HG03103 (cell line): Measurements from ENCODE around the gene STXBP4.
A peak's percentile ranks its signal among the peaks of the same experiment; 100 is the strongest.

Experiments used
- ATAC-seq: cut with Tn5 transposase; IDR thresholded peaks from one replicate; pipeline ENCODE4 v1.9.1; 2021; ENCODE audit warnings: low read depth; ENCODE audit not compliant: unreplicated experiment

The STXBP4 gene

GRCh38 chr17:54969658-54970572 lies 1.4 kb downstream of the STXBP4 start:
- no peak for ATAC-seq

DNA sequence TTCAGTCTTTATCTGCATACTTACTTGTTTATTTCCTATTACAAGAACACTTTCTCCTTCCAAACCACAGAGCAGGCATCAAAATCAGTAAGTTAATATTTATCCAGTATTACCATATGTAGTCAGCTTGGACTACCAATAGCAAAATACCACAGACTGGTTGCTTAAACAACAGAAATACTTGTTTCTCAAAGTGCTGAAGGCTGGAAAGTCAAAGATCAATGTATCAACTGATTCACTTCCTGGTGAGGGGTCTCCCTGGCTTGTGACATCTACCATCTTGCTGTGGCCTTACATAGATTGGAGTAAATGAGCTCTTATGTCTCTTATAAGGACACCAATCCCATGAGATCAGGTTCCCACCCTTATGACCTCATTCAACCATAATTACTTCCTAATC lies 2.6 kb downstream of the STXBP4 start:
- ATAC-seq, result no peak

DNA sequence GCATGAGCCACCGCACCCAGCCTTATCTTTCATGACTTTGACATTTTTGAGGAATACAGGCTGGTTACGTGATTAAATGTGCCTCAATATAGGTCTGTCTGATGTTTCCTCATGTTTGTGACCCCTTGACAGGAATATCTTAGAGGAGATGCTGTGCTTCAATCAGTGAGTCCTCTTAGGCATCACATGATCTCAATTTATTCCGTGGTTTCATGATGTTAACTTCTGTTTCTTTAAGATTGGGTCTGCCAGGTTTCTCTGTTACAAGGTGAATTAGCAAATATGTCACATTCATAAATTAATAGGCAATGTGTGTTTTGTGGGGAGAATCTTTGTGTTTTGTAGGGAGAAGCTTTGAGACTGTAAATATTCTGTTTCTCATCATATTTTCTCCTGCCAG lies 3.3 kb downstream of the STXBP4 start:
- ATAC-seq, result no peak

DNA sequence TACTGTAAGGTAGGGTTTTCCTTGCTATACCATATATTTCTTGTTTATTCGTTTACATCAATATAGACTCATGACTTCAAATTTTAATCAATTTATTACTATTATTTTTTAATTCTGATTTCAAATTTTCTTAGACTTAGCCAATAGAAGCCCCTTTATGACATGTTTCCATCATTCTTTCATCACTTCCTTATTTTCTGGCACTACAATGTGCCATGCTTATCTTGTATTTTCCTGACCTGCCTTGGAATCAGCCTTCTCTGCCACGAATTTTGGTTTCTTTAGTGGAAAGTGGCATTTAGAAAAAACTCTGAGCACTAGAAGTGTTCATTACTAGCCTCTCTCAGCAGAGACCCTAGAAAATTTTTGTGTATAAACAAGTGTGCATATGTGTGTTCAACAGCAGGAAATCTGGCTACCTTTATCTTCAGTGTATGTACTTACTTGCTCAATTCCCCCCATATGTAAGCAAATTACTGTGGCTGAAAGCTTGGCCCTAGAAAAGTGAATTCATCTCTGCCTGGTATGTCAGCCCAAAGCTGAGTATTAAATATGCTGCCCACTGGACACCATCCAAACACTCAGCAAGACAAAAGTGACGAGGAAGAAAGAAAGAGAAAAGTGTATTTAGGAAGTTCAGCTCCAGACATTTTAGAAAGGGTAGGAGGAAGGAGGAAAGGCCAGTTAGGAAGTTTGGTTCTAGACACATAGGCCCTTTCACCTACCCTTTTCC lies 4.0 kb downstream of the STXBP4 start:
- ATAC-seq, result no peak

DNA sequence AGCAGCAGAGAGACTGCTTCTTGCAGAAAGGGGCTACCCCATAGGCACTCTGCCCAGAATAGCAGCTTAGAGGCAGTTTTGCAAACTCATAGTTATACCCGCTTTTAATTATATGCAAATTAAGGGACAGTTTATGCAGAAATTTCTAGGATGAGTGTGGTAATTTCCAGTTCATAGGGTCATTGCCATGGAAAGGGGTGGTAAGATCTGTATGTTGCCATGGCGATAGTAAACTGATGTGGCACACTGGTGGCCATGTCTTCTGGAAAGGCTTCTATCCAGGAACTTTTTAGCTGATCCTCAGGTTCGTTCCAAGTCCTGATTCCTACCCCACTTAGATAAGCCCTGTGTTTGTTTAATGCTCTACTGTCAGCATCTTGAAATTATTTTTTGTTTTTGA lies 6.2 kb downstream of the STXBP4 start:
- no peak for ATAC-seq

- no peak for ATAC-seq
These were observed 7.8 kb downstream of the STXBP4 start for GRCh38 chr17:54976316-54976715.

DNA sequence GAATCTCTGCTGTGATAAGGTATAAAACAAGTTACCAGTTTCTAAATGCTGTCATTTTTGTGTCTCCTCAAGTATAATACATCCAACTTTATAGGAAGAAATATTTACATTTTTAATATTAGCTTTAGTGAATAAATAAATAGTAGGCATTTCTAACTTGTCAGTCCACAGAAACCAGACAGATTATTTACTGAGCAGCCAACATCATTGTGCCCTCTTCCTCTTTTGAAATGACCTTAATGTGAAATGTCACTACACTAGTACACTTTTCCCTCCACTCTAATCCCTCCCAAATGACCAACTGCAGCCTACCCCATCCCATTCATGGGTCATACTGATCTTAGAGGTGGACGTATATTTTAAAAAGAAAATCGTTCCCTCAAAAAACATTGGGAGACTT lies 9.2 kb downstream of the STXBP4 start:
- ATAC-seq, result no peak

DNA sequence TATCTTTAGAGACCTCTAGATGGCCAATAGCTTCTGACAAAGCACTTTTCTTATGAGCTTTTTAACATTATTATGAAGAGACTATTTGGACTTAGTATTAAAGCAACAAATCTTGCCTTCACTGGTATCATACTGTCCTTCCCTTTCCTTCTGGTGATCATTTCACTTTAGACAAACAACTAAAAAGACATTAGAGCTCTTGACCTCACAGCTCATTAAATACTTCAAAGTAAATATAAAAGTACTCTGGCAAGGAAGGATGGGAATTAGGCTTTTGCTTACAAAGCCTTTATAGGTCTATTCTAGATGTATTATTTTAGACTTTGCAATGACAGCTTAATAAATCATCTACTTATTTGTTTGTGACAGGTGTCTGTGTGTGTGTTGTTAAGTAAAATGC lies 11.1 kb downstream of the STXBP4 start:
- ATAC-seq, result no peak

GRCh38 chr17:54980375-54980774 lies 11.8 kb downstream of the STXBP4 start:
- no peak for ATAC-seq

- no peak for ATAC-seq
These were observed 13.8 kb downstream of the STXBP4 start for GRCh38 chr17:54982399-54982798.

DNA sequence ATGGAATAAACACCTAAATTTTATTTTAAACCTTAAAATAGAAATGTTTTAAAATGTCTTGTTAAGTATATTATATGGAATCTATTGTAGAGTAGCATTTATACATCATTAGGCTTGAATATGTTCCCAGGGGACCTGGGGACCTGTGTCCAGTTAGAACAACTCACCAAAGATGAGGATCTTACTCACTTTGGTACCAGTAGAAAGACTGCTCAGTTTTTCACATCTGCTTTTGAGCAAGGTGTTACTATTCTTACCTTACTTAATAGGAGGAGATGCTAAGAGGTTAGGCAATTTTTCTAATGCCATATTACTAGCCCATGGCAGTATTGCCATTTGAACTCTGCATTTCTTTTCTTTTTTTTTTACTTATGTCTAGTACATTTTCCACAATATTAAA lies 14.7 kb downstream of the STXBP4 start:
- no peak for ATAC-seq

DNA sequence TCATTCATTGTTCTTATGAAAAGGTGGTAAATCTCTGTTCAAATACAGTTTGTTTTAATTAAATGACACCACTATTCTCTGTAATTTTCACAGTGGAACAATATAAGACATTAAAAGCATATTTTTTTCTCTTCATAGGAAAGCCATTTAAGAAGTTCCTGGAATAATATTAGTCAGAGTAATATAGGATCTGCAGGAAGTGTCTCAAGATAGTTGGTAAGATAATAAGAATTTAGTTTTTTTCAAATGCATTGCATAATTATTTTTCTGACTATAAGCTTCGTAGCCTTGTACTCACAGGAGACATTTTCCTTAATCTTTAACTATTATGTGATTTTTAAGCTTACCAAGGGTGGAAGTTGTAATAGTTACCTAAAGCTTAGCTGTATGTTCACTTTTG lies 16.9 kb downstream of the STXBP4 start:
- no peak for ATAC-seq

GRCh38 chr17:54990118-54990517 lies 21.6 kb downstream of the STXBP4 start:
- ATAC-seq, result no peak

GRCh38 chr17:54991567-54991966 lies 23.0 kb downstream of the STXBP4 start:
- ATAC-seq, result no peak

GRCh38 chr17:54992797-54993639 lies 24.5 kb downstream of the STXBP4 start:
- ATAC-seq, result peak; percentile 63

DNA sequence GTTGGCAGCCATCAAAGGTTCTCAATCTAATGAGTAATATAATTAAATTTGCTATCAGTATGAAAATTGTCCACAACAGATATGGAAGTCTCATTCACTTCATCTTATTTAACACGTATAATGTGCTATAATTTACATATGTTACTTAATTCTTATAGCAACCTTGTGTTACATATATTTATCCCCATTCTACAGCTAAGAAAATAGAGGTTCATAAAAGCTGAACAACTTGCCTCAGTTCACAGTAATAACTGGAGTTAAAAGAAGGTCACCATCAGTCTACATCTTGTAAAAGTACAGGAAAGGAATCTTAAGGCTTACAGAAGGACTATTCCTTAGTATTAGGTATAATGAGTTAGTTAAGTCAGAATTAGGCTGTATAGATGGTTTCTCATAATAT lies 27.9 kb downstream of the STXBP4 start:
- ATAC-seq, result no peak

DNA sequence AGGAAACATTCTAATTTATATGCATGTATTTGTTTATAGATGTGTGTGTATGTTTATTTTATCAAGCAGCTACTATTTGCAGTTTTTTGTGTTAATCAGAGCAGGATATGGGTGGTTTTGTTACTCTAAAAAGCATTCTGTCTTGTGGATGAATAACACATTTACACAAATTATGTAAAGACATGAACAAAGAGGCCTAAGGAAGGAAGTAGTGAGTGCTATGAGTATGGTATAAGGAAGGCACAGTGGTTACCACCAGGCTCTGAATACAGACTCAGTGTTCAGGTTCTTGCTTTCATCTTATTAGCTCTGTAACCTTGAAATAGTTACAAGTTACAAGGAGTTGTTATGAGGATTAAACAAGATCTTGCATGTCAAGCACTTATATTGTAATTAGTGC lies 33.9 kb downstream of the STXBP4 start:
- ATAC-seq, result no peak

DNA sequence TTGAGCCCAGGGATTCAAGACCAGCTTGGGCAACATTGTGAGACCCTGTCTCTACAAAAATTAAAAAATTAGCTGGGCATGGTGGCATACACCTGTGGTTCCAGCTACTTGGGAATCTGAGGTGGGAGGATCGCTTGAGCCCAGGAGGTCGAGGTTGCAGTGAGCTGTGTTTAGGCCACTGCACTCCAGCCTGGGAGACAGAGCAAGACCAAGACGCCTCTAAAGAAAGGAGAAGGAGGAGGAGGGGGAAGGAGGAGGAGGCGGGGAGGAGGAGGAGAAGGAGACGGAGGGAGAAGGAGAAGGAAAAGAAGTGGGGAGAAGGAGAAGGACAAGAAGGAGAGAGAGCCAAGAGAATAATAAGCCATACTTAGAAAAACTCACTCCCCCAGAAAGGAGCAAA lies 35.9 kb downstream of the STXBP4 start:
- no peak for ATAC-seq

- ATAC-seq, result peak; percentile 65
These were observed 37.0 kb downstream of the STXBP4 start for GRCh38 chr17:55005520-55005919.

GRCh38 chr17:55023626-55024025 lies 55.1 kb downstream of the STXBP4 start:
- no peak for ATAC-seq

DNA sequence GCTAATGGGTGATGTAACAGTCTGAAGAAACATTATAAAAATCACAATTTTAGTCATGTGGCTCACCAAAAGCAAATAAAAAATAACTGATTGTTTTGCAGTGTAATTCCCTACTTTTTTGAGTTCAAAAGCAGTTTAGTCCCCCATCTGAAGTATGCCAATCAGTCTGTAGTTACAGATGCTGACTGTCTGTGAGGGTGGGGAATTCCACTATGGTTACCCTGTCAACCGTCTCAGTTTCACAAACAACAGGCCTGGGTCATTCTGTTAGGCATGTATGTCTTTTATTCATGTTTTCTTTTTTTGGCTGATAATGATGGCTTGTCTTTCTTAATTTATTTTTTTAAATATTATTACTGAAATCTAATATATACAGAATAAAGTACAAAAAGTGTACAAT lies 69.3 kb downstream of the STXBP4 start:
- no peak for ATAC-seq
